Panc1 (cell line): ENCODE measurements around the gene UTRN.

Source experiments
- SIN3A ChIP-seq: IDR thresholded peaks from 2 replicates; pipeline ENCODE4 v1.6.1; 2012; ENCODE audit warnings: low read depth, mild to moderate bottlenecking, low read length, moderate library complexity, borderline replicate concordance; ENCODE audit not compliant: insufficient read depth
- TF ChIP-seq, protein P1 (sequence below): fragments of 450-650 bp; IDR thresholded peaks from 2 replicates; pipeline ENCODE4 v1.5.1; 2017; ENCODE audit warnings: mild to moderate bottlenecking

DNA sequence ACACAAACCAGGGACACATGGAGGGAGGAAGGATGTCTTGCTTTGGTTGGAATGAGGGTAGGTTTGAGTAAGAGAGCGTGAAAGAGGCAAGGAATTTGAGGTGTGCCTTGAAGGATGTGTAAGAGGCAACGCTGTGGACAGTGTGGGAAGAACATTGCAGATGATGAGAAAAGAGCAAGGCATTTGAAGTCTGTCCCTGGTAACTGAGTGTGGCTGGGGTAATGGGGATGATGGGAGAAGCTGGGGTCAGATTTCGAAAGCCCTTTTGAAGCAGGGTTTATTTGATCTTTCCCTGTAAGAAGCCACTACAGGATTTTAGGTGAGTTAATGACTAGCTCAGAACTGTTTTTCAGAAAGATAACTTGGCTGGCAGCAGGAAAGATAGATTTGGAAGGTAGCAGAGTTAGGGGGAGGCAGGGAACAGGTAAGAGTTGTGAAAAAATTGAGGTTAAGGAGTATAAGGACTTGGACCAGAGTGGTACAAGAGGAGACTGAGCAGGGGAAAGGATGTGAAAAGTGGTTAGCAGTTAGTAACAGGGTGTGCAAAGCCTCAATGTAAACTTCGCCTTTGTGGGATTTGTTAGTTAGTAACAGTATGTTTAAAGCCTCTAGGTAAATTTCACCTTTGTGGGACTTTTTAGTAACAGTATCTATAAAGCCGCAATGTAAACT, 17.7 kb downstream of the UTRN start:
- TF ChIP-seq, protein P1, sequence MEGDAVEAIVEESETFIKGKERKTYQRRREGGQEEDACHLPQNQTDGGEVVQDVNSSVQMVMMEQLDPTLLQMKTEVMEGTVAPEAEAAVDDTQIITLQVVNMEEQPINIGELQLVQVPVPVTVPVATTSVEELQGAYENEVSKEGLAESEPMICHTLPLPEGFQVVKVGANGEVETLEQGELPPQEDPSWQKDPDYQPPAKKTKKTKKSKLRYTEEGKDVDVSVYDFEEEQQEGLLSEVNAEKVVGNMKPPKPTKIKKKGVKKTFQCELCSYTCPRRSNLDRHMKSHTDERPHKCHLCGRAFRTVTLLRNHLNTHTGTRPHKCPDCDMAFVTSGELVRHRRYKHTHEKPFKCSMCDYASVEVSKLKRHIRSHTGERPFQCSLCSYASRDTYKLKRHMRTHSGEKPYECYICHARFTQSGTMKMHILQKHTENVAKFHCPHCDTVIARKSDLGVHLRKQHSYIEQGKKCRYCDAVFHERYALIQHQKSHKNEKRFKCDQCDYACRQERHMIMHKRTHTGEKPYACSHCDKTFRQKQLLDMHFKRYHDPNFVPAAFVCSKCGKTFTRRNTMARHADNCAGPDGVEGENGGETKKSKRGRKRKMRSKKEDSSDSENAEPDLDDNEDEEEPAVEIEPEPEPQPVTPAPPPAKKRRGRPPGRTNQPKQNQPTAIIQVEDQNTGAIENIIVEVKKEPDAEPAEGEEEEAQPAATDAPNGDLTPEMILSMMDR = no peak
- TF ChIP-seq SIN3A = no peak
